ENCODE measurements around the gene TYMS.

DNA sequence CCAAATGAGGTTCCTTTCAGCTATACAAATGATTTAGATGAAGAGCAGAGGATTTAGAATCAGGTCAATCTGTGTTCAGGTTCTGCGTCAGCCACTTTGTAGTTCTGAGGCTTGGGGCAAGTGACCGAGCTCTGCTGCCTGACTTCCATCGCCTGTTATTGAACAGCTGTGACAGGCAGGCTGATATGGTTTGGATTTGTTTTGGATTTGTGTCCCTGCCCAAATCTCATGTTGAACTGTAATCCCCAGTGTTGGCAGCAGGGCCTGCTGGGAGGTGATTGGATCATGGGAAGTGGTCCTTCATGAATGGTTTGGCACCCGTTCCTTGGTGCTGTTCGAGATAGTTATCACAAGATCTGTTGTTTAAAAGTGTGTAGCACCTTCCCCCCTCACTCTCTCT lies 18.6 kb downstream of the TYMS start:
- TF ChIP-seq, protein P1, sequence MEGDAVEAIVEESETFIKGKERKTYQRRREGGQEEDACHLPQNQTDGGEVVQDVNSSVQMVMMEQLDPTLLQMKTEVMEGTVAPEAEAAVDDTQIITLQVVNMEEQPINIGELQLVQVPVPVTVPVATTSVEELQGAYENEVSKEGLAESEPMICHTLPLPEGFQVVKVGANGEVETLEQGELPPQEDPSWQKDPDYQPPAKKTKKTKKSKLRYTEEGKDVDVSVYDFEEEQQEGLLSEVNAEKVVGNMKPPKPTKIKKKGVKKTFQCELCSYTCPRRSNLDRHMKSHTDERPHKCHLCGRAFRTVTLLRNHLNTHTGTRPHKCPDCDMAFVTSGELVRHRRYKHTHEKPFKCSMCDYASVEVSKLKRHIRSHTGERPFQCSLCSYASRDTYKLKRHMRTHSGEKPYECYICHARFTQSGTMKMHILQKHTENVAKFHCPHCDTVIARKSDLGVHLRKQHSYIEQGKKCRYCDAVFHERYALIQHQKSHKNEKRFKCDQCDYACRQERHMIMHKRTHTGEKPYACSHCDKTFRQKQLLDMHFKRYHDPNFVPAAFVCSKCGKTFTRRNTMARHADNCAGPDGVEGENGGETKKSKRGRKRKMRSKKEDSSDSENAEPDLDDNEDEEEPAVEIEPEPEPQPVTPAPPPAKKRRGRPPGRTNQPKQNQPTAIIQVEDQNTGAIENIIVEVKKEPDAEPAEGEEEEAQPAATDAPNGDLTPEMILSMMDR (IDR thresholded peaks at IDR 0.05) = no peak
- TF ChIP-seq POLR2A (IDR thresholded peaks at IDR 0.05) = no peak

Data from esophagus squamous epithelium (tissue), 4 donors.